Esophagus squamous epithelium (tissue), 5 donors: Measurements from ENCODE around the gene DSE. TPM values are rescaled to one million over a fixed set of nuclear protein-coding genes. Genes with fewer than 3 reads are reported as not detected.
"Not testable (repeated sequence)": the region's sequence is repeated elsewhere in the genome, so short reads cannot be mapped to it uniquely, and the experiment has no call there.

ENCODE experiments used
- DNase-seq: peaks from one replicate; lab custom pipeline; 2025; lab: John Stamatoyannopoulos, UW
- H3K27ac ChIP-seq, 4 donors: fragments of 200-600 bp; sonication (generic); one replicate each; pipeline ENCODE4 v1.5.1; 2016 to 2019; ENCODE audit warnings: mild to moderate bottlenecking in 1 of 4
- H3K27me3 ChIP-seq, 4 donors: fragments of 200-600 bp; sonication (generic); 1 replicate in 3 of 4; 2 replicates in 1 of 4; pipeline versions ENCODE4 v1.5.1 to v1.6.0; 2017 to 2021; ENCODE audit warnings: antibody characterized with exemption in 1 of 4
- H3K36me3 ChIP-seq, 3 donors: fragments of 200-600 bp; sonication (generic); one replicate each; pipeline ENCODE4 v1.5.1; 2016 to 2019
- H3K4me1 ChIP-seq, 3 donors: fragments of 200-600 bp; sonication (generic); one replicate each; pipeline ENCODE4 v1.5.1; 2017 to 2019
- H3K4me3 ChIP-seq, 4 donors: fragments of 200-600 bp; sonication (generic); 1 replicate in 3 of 4; 2 replicates in 1 of 4; pipeline ENCODE4 v1.5.1; 2016 to 2019; ENCODE audit warnings: mild to moderate bottlenecking in 2 of 4, moderate library complexity in 1 of 4
- H3K9me3 ChIP-seq, 3 donors: fragments of 200-600 bp; sonication (generic); one replicate each; pipeline ENCODE4 v1.5.1; 2016 to 2019
- POLR2A ChIP-seq, 4 donors: fragments of 450-650 bp; IDR thresholded peaks; one replicate each; pipeline ENCODE4 v1.6.1; 2017; ENCODE audit warnings: antibody characterized with exemption in 4 of 4, mild to moderate bottlenecking in 4 of 4, moderate library complexity in 3 of 4
- WGBS, 2 donors: methylation state at CpG; one replicate each; pipeline ENCODE4 v1.1.5; 2018; 5-methylcytosine and 5-hydroxymethylcytosine counted together
- intact Hi-C: fragments of 100-400 bp; cut with DNase I; formaldehyde crosslinking; loops from one replicate; pipeline ENCODE4 v1.15.0; 2022
- total RNA-seq, 4 donors: library from RNA; depleted of rRNA; stranded (reverse); fragments of >200 nt; gene quantifications; one replicate each; pipeline ENCODE4 v1.1.0, GENCODE V29; 2016
- TF ChIP-seq, protein P1 (sequence below), 6 experiments: fragments of 450-650 bp in 4 of 6; fragments of 200-600 bp in 2 of 6; sonication (generic) in 2 of 6; IDR thresholded peaks; one replicate each; pipeline ENCODE4 v1.5.1; 2016 to 2019; ENCODE audit warnings: antibody characterized with exemption in 6 of 6, mild to moderate bottlenecking in 4 of 6, moderate library complexity in 4 of 6
- donor health status: DM: yes; HTN: yes; CAD: no.

DSE gene
- 10 to 100 TPM; 11.6 to 36.4 (median 33.3) TPM for total RNA-seq

DNA sequence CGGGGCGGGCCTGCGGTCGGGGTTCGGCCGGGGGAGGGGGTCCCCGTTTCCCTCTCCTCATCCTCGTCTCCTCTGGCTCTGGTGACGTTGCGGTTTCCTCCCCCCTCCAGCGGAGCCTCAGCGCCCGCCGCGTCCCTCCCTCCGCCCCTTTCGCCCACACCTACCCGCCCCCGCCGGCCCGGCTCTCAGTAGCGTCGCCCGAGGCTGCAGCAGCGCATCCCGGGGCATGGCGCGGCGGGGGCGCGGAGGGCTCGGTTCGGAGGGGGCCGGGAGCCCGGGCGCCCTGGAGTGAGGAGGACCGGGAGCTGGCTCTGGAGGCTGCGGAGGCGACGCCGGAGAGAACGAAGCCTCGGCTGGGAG, at the start of gene DSE:
Gene DSE, plus strand, starts transcription at position 188 of the 360 bp plus-strand sequence. CDS start 28,304 bp downstream, outside the sequence.
- Histone ChIP-seq H3K27me3 (no peaks in the 10 kb centered on the region), H3K27ac (peak within 1 kb of the TSS; percentile 90 to 99 (median 97)), H3K9me3 (no peaks in the 10 kb centered on the region), H3K4me1 (peaks cover 9 to 78% (median 29%) of the 10 kb centered on the region in 3 donors), H3K4me3 (peak within 1 kb of the TSS; percentile 66 to 95 (median 90)), H3K36me3 (no peaks in the 10 kb centered on the region)
- TF ChIP-seq, protein P1, sequence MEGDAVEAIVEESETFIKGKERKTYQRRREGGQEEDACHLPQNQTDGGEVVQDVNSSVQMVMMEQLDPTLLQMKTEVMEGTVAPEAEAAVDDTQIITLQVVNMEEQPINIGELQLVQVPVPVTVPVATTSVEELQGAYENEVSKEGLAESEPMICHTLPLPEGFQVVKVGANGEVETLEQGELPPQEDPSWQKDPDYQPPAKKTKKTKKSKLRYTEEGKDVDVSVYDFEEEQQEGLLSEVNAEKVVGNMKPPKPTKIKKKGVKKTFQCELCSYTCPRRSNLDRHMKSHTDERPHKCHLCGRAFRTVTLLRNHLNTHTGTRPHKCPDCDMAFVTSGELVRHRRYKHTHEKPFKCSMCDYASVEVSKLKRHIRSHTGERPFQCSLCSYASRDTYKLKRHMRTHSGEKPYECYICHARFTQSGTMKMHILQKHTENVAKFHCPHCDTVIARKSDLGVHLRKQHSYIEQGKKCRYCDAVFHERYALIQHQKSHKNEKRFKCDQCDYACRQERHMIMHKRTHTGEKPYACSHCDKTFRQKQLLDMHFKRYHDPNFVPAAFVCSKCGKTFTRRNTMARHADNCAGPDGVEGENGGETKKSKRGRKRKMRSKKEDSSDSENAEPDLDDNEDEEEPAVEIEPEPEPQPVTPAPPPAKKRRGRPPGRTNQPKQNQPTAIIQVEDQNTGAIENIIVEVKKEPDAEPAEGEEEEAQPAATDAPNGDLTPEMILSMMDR (IDR thresholded peaks at IDR 0.05), result peak in 1 of 6 experiments; percentile 4
- TF ChIP-seq POLR2A (IDR thresholded peaks at IDR 0.05), result peak in 3 of 4 donors; percentile 19 to 90 (median 87)
- intact Hi-C loops, result no loop called here
- DNase-seq, result no peak
- 0% methylated on average over 5 of the region's 43 CpGs; no CpG with 5 or more reads in 1 of the 2 donors for whole genome bisulfite sequencing, 2 donors

DNA sequence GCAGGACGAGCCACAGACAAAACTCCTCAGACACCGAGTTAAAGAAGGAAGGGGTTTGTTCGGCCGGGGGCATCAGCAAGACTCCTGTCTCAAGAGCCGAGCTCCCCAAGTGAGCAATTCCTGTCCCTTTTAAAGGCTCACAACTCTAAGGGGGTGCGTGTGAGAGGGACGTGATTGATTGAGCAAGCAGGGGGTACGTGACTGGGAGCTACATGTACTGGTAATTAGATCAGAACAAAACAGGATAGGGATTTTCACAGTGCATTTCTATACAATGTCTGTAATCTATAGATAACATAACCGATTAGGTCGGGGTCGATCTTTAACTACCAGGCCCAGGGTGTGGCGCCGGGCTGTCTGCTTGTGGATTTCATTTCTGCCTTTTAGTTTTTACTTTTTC, 48.8 kb upstream of the DSE start:
- DNase-seq, H3K36me3 ChIP-seq, H3K27me3 ChIP-seq, H3K4me1 ChIP-seq, intact Hi-C loops, H3K27ac ChIP-seq, H3K9me3 ChIP-seq, H3K4me3 ChIP-seq: not testable (repeated sequence)
- WGBS, 2 donors, result 87% methylated on average over 7 to 12 of the region's 13 CpGs

DNA sequence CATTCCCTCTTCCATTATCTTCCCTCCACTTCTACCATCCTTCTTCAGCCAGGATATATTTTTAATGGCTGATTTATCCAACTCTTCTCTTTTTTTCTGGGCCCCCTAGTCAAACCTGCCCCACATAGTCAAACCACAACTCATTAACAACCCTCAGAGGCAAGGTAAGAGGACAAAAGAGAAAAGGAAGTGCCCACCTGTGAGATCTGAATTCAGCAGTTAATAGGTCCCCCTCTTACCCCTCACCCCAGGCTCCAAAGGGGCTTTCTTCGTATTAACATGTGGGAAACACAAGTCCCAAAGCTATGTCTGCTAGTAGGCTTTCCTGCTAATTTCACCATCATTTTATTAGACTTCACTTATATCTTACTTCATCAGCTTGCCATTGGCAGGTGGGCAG, 46.9 kb upstream of the DSE start:
- peaks cover 0 to 6% (median 0%) of the 10 kb centered on the region in 3 donors for H3K4me1 ChIP-seq
- H3K4me3 ChIP-seq, result no peak overlapping the region
- H3K27ac ChIP-seq, result no peak overlapping the region
- no peaks in the 10 kb centered on the region for H3K36me3 ChIP-seq
- no peak for TF ChIP-seq POLR2A (IDR thresholded peaks at IDR 0.05)
- TF ChIP-seq, protein P1 (IDR thresholded peaks at IDR 0.05), result no peak
- H3K27me3 ChIP-seq, result no peaks in the 10 kb centered on the region
- 94 to 100% methylated on average over 1 of the region's 1 CpG for WGBS, 2 donors
- no peak for DNase-seq
- intact Hi-C loops, result no loop called here
- H3K9me3 ChIP-seq, result no peaks in the 10 kb centered on the region

DNA sequence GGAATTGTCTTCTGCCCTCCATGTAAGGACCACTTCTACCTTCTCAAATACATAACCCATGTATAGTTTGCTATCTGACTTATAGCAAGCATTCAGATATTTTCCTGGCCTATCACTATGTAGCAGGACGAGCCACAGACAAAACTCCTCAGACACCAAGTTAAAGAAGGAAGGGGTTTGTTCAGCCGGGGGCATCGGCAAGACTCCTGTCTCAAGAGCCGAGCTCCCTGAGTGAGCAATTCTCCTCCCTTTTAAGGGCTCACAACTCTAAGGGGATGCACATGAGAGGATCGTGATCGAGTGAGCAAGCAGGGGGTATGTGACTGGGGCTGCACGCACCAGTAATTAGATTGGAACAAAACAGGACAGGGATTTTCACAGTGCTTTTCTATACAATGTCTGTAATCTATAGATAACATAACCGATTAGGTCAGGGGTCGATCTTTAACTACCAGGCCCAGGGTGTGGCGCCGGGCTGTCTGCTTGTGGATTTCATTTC, 45.1 kb upstream of the DSE start:
- H3K4me3 ChIP-seq, intact Hi-C loops, H3K36me3 ChIP-seq, DNase-seq, H3K27ac ChIP-seq, H3K4me1 ChIP-seq, H3K27me3 ChIP-seq, H3K9me3 ChIP-seq: not testable (repeated sequence)
- WGBS, 2 donors, result 90 to 91% methylated on average over 7 to 10 of the region's 11 CpGs

DNA sequence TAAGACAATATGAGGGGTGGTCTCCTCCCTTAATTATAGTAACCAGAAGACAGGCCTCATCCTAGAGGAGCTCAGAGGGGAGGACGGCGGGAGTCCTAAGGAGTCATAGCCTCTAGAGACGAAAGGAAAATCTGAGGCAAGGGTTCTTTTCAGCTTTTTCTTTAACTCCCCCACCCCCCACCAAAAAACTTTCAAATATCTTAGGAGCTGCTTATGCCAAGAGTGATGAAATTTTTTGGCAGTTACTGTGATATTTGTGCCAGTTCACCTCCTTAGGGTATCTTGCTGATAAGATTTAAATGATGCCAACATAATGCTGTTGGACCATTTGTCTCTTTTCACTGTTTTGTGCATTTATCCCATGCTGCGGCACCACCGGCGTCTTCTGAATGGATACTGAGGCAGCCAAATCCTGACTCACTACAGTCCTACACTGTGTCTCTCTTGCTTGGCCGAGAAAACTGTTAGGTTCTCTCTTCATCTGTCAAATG, 44.5 kb upstream of the DSE start:
- Histone ChIP-seq H3K27ac (no peak overlapping the region), H3K4me3 (no peak overlapping the region), H3K4me1 (peaks cover 0 to 6% (median 0%) of the 10 kb centered on the region in 3 donors), H3K36me3 (no peaks in the 10 kb centered on the region), H3K9me3 (no peaks in the 10 kb centered on the region), H3K27me3 (no peaks in the 10 kb centered on the region)
- DNase-seq, result no peak
- intact Hi-C loops, result no loop called here
- TF ChIP-seq, protein P1 (IDR thresholded peaks at IDR 0.05), result no peak
- no peak for TF ChIP-seq POLR2A (IDR thresholded peaks at IDR 0.05)
- 66 to 77% methylated on average over 7 of the region's 7 CpGs for WGBS, 2 donors

DNA sequence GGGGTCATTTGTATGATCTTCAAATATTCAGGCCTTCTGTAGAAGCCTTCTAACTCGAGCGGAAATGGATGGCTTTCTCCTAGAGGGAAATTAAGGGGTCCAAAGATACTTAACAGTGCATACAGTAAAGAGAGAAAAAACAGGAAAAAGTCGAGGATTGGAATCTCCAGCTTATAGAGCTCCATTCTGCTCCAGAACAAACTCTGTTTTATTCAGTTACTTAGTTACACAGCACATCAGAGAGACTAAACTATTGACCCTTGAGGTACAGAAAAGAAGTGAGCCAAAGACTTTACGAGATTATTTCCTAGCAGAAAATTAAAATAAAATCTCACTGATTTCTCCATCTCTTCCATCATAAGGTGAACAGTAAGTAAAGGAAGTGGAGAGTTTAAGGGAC, 43.8 kb upstream of the DSE start:
- intact Hi-C loops, result no loop called here
- H3K9me3 ChIP-seq, result no peaks in the 10 kb centered on the region
- peaks cover 0 to 6% (median 0%) of the 10 kb centered on the region in 3 donors for H3K4me1 ChIP-seq
- no peak overlapping the region for H3K4me3 ChIP-seq
- no peaks in the 10 kb centered on the region for H3K27me3 ChIP-seq
- TF ChIP-seq, protein P1 (IDR thresholded peaks at IDR 0.05), result no peak
- no peak for TF ChIP-seq POLR2A (IDR thresholded peaks at IDR 0.05)
- no peaks in the 10 kb centered on the region for H3K36me3 ChIP-seq
- H3K27ac ChIP-seq, result no peak overlapping the region
- 72 to 74% methylated on average over 4 of the region's 4 CpGs for WGBS, 2 donors
- DNase-seq, result no peak
